ENCODE results near the gene EMC8.
"Not testable (repeated sequence)": the region's sequence is repeated elsewhere in the genome, so short reads cannot be mapped to it uniquely, and the experiment has no call there.

EMC8 gene

DNA sequence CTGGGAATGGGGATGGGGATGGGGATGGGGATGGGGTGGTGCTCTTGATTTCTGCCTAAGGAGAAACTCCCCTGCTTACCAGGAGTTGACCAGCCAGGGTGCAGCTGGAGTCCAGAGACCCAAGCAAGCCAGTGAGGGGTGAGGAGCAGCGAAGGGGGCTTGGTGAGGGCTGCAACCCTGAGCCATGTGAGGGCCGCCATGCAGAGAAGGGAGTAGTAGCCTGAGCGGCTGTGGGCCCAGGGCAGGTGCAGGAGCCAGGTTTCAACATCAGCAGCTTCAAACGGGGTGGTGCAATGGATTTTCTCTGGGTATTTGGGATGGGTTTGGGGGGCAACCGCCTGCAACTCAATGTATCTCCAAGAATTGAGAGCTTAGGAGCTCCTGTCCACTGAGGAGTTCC, 35.4 kb upstream of the EMC8 start:
- no peak for DNase-seq (ENCODE audit: low read depth)

GRCh38 chr16:85833219-85833920, 34.0 kb upstream of the EMC8 start:
- no peak for DNase-seq (ENCODE audit: low read depth)

DNA sequence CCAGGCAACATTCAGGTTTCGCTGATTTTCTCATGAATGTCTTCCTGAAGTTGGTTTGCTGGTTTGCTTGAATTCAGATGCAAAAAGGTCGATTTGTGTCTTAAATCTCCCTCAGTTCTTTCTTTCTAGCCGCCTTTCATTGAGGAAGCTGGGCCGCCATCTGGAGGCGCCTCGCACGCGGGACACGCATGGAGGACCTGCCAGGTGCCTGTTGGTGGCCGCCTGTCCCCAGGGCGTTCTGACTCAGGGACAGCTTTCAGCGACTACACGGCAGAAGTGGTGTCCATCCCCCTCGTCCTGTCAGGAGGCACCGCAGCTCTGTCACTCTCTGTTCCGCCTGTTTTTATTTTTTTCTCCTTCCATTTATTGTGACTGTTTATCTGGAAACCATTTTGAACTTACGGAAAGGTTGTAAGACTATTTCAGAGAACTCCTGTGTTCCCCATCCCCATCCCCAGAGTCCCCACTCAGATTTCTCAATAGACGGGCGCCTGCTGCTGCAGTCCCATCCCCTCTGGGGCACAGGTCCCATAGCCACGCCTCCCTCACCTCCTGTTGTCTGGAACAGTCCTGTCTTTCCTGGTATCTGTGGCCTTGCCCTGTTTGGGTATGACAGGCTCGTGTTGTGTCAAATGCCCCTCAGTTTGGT, 33.4 kb upstream of the EMC8 start:
- DNase-seq (ENCODE audit: low read depth): no peak

DNA sequence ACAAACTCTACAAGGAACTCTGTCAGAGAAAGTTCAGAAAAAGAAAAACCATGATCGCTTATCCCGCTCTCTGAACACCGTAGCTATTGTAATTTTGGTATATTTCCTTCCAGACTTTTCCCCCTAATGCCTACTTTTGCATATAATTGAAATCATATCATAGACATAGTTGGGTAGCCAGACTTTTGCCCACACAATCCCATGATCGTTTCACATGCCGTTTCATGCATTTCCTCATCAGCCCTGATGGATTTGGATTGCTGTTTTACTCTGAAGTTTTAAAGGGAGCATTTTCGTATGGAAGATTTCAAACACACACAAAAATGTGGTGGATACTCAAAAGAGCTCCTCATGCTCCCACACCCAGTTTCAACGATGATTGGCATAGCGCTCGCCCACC, 31.5 kb upstream of the EMC8 start:
- DNase-seq (ENCODE audit: low read depth): no peak

DNA sequence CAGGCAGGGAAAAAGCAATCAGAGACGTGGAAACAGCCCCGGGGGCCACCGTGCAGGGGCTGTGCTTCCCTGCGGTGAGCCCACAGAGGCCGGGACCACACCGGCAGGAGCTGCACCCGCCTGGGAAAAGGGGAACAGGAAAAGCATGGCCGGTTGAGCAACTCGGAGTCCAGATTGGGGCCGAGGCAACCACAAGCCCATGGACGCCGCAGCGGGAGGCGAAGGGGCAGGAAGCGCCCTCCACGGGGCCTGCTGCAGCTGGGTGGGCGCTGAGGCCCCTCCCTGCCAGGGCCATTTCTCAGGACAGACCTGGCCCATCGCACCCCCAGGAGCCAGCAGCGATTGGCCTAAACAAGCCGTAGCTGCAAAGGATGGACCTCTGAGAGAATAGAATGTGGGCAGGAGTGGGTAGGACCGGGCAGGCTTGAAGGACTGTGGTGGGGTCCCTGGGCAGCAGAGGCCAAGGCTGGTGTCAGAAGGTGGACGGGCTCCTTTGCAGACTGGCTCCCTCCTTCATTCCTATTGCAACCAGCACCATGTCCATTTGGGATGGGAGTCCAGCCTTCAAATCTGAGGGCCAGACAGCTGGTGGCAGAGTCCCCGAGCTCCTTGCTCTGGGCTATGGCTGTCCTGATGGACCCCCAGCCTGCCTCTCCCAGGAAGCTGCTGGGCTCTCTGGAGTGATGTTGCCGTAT, 30.6 kb upstream of the EMC8 start:
- no peak for DNase-seq (ENCODE audit: low read depth)

GRCh38 chr16:85829171-85829719, 29.9 kb upstream of the EMC8 start:
- no peak for DNase-seq (ENCODE audit: low read depth)

DNA sequence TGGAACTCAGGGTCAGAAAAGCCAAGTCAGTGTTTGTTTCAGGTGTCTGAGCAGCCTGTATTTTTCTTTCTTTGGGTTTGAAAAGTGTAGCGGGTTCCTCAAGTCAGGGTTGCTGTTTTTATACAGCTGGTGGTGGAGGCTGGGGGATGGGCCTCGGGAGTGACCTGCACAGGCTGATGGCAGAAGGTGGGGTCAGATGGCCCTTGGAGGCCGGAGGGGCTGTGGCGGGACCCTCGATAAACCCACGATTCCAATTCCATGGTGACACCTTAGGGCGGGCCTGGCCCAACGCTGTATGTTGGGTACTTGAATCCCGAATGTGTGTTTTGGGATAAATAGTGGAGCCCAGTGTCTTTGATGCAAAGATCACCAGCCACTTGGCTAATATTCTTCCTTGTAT, 28.8 kb upstream of the EMC8 start:
- DNase-seq (ENCODE audit: low read depth): no peak

DNA sequence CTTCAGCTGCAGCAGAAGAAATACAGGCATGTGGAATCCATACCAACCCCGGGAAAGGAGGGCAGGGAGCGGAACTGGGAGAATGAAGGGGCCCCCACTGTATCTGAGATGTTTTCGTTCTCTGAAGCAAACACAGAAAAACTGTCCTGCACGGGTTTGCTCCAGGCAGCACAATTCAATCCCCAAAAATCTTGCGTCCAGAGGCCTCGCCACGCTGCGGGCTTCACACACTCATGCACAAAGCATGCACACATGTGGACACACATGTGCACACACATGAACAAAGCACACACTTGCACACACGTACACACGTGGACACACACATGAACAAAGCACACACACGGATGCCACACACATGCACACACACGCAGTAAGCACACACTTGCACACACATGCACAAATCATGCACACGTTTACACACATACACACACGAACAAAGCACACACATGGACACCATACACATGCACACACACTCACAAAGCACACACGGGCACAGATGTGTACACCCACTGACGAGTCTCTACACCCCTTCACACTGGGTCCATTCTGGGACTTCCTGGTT, 27.4 kb upstream of the EMC8 start:
- DNase-seq (ENCODE audit: low read depth): no peak

DNA sequence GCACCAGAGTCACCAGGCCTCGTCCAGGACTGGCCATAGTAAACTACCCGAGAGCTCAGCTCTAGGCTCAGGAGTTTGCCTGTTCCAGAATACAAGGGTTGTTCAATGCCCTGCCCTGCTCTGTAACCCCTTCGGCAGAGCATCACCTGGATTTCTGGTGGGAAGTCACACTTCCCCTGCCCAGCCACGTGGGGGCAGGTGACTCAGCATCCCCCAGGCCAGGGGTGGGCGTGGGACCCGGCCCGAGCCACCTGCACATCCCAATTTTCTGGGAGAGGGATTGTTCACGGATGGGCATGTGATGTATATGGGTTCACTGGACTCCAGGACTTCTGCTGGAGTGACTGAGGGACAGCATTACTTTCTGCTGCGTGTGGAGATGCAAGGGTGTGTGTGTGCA, 26.0 kb upstream of the EMC8 start:
- no peak for DNase-seq (ENCODE audit: low read depth)

DNA sequence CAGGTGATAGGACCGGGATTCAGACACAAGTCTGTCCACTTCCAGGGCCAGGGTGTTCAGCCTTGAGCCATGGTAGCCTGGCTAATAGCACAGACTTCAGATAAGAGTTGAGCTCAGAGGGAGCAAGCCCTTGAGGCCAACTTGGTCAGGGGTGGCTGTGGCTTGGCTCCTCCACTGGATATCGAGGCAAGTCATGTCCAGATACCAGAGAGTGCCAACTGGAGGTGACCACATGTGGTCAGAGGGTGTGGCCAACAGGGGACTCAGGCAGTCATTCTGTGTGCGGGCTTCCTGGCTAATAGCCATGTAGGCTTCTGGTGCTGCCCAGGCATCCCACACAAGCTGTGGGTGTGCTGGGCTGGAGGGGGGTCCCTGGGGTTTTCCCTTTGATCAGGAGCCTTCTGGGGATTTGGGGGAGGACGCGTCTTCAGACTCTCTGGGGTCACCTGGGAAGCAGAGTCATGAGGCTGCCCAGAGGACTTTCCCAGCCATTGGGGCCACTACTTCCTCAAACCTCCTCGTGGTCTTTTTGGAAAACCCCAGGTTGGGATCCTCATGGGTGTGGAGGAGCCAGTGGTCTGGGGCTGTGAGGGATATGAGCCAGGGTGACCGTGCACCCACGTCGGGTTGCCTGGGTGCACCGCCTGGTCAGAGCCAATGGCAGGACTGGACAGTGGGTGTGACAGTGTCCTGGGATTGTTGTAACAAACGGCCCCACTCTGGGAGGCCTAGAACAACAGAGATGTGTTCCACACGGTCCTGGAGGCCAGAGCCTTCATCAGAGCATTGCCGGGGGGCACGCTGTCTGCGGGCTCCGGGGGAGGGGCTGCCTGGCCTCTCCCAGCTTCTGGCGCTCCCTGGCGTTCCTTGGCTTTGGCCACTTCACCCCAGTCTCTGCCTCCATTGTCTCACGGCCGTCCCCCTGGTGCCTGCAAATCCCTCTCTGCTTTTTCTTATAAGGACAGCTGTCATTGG, 25.1 kb upstream of the EMC8 start:
- DNase-seq (ENCODE audit: low read depth): no peak

- DNase-seq (ENCODE audit: low read depth): no peak
Measured at GRCh38 chr16:85823328-85823920, 24.1 kb upstream of the EMC8 start.

DNA sequence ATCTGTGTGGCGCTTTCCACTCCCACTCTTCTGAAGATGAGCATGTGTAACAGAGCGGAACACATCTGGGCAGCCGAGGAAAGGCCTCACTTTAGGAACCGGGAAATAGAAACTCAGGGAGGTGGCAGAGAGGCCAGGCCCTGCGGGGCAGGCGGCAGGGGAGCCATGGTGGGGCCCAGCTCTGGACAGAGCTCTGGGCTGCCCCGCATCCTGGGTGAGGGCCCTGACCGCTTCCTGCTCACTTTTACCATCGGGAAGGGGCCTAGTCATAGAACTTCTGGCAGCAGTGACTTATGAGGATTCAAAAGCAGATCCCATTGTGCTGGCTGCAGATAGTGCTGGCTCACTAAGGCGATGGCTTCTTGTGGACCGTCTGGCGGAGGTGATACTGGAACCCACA, 22.8 kb upstream of the EMC8 start:
- no peak for DNase-seq (ENCODE audit: low read depth)

GRCh38 chr16:85821390-85822135, 22.2 kb upstream of the EMC8 start:
- DNase-seq (ENCODE audit: low read depth): peak; percentile 69

GRCh38 chr16:85820604-85821372, 21.4 kb upstream of the EMC8 start:
- DNase-seq (ENCODE audit: low read depth): no peak

DNA sequence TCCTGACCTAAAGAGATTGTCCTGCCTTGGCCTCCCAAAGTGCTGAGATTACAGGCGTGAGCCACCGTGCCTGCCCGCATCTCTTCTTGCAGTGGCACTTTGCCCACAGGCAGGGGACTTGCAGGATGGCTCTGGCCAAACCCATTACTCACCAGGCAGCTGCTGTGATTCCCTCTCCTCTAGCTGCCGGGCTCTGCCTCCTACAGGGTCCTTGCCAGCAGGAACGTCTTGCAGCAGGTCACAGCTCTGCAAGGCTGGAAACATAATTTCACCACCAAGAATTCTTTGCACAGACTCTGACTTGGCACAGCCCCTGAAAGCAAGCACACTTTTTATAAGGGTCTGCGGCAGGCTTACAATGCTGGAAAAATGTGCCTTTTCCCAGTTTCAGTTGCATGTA, 20.4 kb upstream of the EMC8 start:
- no peak for DNase-seq (ENCODE audit: low read depth)

GRCh38 chr16:85819245-85819644, 19.9 kb upstream of the EMC8 start:
- peak; percentile 73 for DNase-seq (ENCODE audit: low read depth)

DNA sequence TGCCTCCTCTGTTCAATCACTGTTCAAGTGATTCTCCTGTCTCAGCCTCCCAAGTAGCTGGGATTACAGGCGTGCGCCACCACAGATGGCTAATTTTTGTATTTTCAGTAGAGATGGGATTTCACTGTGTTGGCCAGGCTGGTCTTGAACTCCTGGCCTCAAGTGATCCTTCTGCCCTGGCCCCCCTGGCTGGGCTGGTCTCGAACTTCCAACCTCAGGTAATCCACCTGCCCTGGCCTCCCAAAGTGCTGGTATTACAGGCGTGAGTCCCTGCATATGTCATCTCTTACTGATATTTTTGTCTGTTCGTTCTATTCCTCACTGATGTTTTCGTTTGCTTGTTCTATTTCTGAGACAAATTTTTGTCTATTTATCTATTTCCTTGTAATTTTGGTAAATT, 17.9 kb upstream of the EMC8 start:
- DNase-seq (ENCODE audit: low read depth): not testable (repeated sequence)

GRCh38 chr16:85816159-85816558, 16.8 kb upstream of the EMC8 start:
- no peak for DNase-seq (ENCODE audit: low read depth)

GRCh38 chr16:85812811-85813700, 13.7 kb upstream of the EMC8 start:
- no peak for DNase-seq (ENCODE audit: low read depth)

Measured in activated T-helper 9 cell treated with anti-CD3 and anti-CD28 coated beads, Interleukin-2, amount 50 U/mL, for 16 hours (primary cell).